GM12892 (cell line): Measurements from ENCODE around the gene ACCS.

ENCODE experiments used
- POLR2A ChIP-seq: IDR thresholded peaks from 2 replicates; pipeline ENCODE4 v1.6.1; 2011; ENCODE audit warnings: low read depth, low read length, control low read depth
- POLR2AphosphoS5 ChIP-seq: IDR thresholded peaks from 2 replicates; pipeline ENCODE4 v1.6.1; 2011; ENCODE audit warnings: low read depth, low read length, control low read depth

- TF ChIP-seq POLR2A: no peak
- TF ChIP-seq POLR2AphosphoS5: no peak
These were observed 44.2 kb downstream of the ACCS start for GRCh38 chr11:44110231-44110679.
